HepG2 (cell line): Measurements from ENCODE around the gene RPS6KL1. TPM values are rescaled to one million over a fixed set of nuclear protein-coding genes. Genes with fewer than 3 reads are reported as not detected.

Source experiments
- ATF7 ChIP-seq, 2 experiments: fragments of 450-650 bp in 1 of 2; sonication (generic) in 1 of 2; formaldehyde crosslinking in 1 of 2; IDR thresholded peaks; 2 replicates each; pipeline versions ENCODE4 v1.4.0 to v1.6.1; 2016 to 2020; ENCODE audit warnings: antibody characterized with exemption in 1 of 2, mild to moderate bottlenecking in 1 of 2, missing genetic modification reagents in 1 of 2
- BRD4 ChIP-seq: sonication (generic); formaldehyde crosslinking; IDR thresholded peaks from 2 replicates; pipeline ENCODE4 v1.4.0; 2020; ENCODE audit warnings: missing genetic modification reagents
- CCDC6 ChIP-seq: sonication (generic); formaldehyde crosslinking; IDR thresholded peaks from 2 replicates; pipeline ENCODE4 v1.8.1; 2022; ENCODE audit warnings: mild to moderate bottlenecking, missing genetic modification reagents, moderate library complexity
- DMAP1 ChIP-seq: IDR thresholded peaks from 2 replicates; pipeline ENCODE4 v1.6.1; 2016
- HES4 ChIP-seq: sonication (generic); formaldehyde crosslinking; IDR thresholded peaks from 2 replicates; pipeline ENCODE4 v1.9.0; 2021; ENCODE audit warnings: mild to moderate bottlenecking, missing genetic modification reagents, borderline replicate concordance
- ISL2 ChIP-seq: sonication (generic); formaldehyde crosslinking; IDR thresholded peaks from 2 replicates; pipeline ENCODE4 v1.5.0; 2020; ENCODE audit warnings: missing genetic modification reagents
- KAT8 ChIP-seq: IDR thresholded peaks from 2 replicates; pipeline ENCODE4 v1.6.1; 2016; ENCODE audit warnings: missing genetic modification reagents, missing compliant biosample characterization
- KDM5A ChIP-seq: fragments of 200-600 bp; sonication (generic); IDR thresholded peaks from 2 replicates; pipeline ENCODE4 v1.7.0; 2018; ENCODE audit warnings: antibody characterized with exemption, mild to moderate bottlenecking, low read length, borderline replicate concordance
- KLF9 ChIP-seq: IDR thresholded peaks from 2 replicates; pipeline ENCODE4 v1.6.1; 2016; ENCODE audit warnings: low read depth
- MAFG ChIP-seq: sonication (generic); formaldehyde crosslinking; IDR thresholded peaks from 2 replicates; pipeline ENCODE4 v1.5.1; 2020; ENCODE audit warnings: mild to moderate bottlenecking, missing genetic modification reagents
- RAD21 ChIP-seq: fragments of 450-650 bp; formaldehyde crosslinking; IDR thresholded peaks from 2 replicates; pipeline ENCODE4 v1.5.0; 2020; ENCODE audit warnings: mild to moderate bottlenecking
- RARG ChIP-seq: sonication (generic); formaldehyde crosslinking; IDR thresholded peaks from 2 replicates; pipeline ENCODE4 v1.4.0; 2020; ENCODE audit warnings: low read depth, mild to moderate bottlenecking, missing genetic modification reagents
- RBFOX2 ChIP-seq: fragments of 200-400 bp; formaldehyde crosslinking; IDR thresholded peaks from 2 replicates; pipeline ENCODE4 v1.6.1; 2017; ENCODE audit warnings: low read depth, mild to moderate bottlenecking, low read length
- SETDB1 ChIP-seq: sonication (generic); formaldehyde crosslinking; IDR thresholded peaks from 2 replicates; pipeline ENCODE4 v1.5.1; 2020; ENCODE audit warnings: missing genetic modification reagents, mild to moderate bottlenecking, borderline replicate concordance
- SOX5 ChIP-seq: IDR thresholded peaks from 2 replicates; pipeline ENCODE4 v1.6.1; 2016; ENCODE audit warnings: borderline replicate concordance
- STAT6 ChIP-seq: sonication (generic); formaldehyde crosslinking; IDR thresholded peaks from 2 replicates; pipeline ENCODE4 v1.4.0; 2020; ENCODE audit warnings: missing genetic modification reagents, mild to moderate bottlenecking, borderline replicate concordance
- ZC3H4 ChIP-seq: sonication (generic); formaldehyde crosslinking; IDR thresholded peaks from 2 replicates; pipeline ENCODE4 v1.4.0; 2020; ENCODE audit warnings: missing genetic modification reagents, borderline replicate concordance
- ZNF362 ChIP-seq: sonication (generic); formaldehyde crosslinking; IDR thresholded peaks from 2 replicates; pipeline ENCODE4 v1.4.0; 2020; ENCODE audit warnings: missing genetic modification reagents, mild to moderate bottlenecking, borderline replicate concordance
- ZNF605 ChIP-seq: sonication (generic); formaldehyde crosslinking; IDR thresholded peaks from 2 replicates; pipeline ENCODE4 v1.8.0; 2022; ENCODE audit warnings: mild to moderate bottlenecking, missing genetic modification reagents
- ZNF746 ChIP-seq: sonication (generic); formaldehyde crosslinking; IDR thresholded peaks from 2 replicates; pipeline ENCODE4 v1.8.0; 2022; ENCODE audit warnings: mild to moderate bottlenecking, missing genetic modification reagents
- ZNF841 ChIP-seq: sonication (generic); formaldehyde crosslinking; IDR thresholded peaks from 2 replicates; pipeline ENCODE4 v1.8.1; 2023; ENCODE audit warnings: missing genetic modification reagents, borderline replicate concordance
- polyA plus RNA-seq, 8 experiments: library from polyadenylated mRNA; depleted of rRNA in 3 of 8; stranded (reverse) in 7 of 8; unstranded in 1 of 8; fragments of >200 nt; fragmentation: Illumina TruSeq in 4 of 8; extraction: Trizol in 4 of 8; gene quantifications; 2 replicates each; pipeline versions ENCODE4 v1.2.1 to v1.2.3, GENCODE V29; 2011 to 2016; ENCODE audit warnings: low read depth in 4 of 8, missing spikeins in 1 of 8, mixed read lengths in 1 of 8; ENCODE audit not compliant: insufficient read depth in 1 of 8
- total RNA-seq, 5 experiments: library from RNA; depleted of rRNA; stranded (reverse); fragments of >200 nt; fragmentation: Illumina TruSeq; extraction: Trizol; gene quantifications; 2 replicates each; pipeline ENCODE4 v1.2.3, GENCODE V29; 2016; ENCODE audit warnings: low read depth in 1 of 5
- TF ChIP-seq, protein P1 (sequence below): sonication (generic); formaldehyde crosslinking; IDR thresholded peaks from 2 replicates; pipeline ENCODE4 v1.4.0; 2020; ENCODE audit warnings: missing genetic modification reagents, mild to moderate bottlenecking, borderline replicate concordance

The RPS6KL1 gene
- total and polyA plus RNA-seq, 2 of the 13 experiments (the other 11 are each of a cell fraction or from before 2014, with no cell fraction given): 6.5 to 11.5 TPM

- TF ChIP-seq KDM5A: no peak
- no peak for TF ChIP-seq ZC3H4
- no peak for TF ChIP-seq RBFOX2
- no peak for TF ChIP-seq ZNF362 (CRISPR knock-in tag)
- TF ChIP-seq BRD4 (CRISPR knock-in tag): no peak
- no peak for TF ChIP-seq RARG
- no peak for TF ChIP-seq SETDB1 (CRISPR knock-in tag)
- TF ChIP-seq STAT6 (CRISPR knock-in tag): 0 out of 2 replicates have a peak, but pooled peaks have one; percentile 82
- no peak for TF ChIP-seq SOX5
- TF ChIP-seq, protein P1, sequence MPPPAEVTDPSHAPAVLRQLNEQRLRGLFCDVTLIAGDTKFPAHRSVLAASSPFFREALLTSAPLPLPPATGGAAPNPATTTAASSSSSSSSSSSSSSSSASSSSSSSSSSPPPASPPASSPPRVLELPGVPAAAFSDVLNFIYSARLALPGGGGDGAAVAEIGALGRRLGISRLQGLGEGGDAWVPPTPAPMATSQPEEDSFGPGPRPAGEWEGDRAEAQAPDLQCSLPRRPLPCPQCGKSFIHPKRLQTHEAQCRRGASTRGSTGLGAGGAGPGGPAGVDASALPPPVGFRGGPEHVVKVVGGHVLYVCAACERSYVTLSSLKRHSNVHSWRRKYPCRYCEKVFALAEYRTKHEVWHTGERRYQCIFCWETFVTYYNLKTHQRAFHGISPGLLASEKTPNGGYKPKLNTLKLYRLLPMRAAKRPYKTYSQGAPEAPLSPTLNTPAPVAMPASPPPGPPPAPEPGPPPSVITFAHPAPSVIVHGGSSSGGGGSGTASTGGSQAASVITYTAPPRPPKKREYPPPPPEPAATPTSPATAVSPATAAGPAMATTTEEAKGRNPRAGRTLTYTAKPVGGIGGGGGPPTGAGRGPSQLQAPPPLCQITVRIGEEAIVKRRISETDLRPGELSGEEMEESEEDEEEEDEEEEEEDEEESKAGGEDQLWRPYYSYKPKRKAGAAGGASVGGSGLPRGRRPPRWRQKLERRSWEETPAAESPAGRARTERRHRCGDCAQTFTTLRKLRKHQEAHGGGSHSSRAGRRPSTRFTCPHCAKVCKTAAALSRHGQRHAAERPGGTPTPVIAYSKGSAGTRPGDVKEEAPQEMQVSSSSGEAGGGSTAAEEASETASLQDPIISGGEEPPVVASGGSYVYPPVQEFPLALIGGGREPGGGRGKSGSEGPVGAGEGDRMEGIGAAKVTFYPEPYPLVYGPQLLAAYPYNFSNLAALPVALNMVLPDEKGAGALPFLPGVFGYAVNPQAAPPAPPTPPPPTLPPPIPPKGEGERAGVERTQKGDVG (CRISPR knock-in tag): peak; percentile 93; the same call in 1 of the 2 replicates
- no peak for TF ChIP-seq HES4 (CRISPR knock-in tag)
- TF ChIP-seq DMAP1: no peak
- TF ChIP-seq CCDC6: no peak
- peak; percentile 39; the same call in 1 of the 2 replicates for TF ChIP-seq RAD21 (CRISPR knock-in tag)
- no peak for TF ChIP-seq ZNF746 (CRISPR knock-in tag)
- peak; percentile 56; the same call in 1 of the 2 replicates for TF ChIP-seq KAT8 (CRISPR knock-in tag)
- no peak for TF ChIP-seq ZNF841
- TF ChIP-seq ZNF605 (CRISPR knock-in tag): no peak
- TF ChIP-seq KLF9 (CRISPR knock-in tag): no peak
- no peak for TF ChIP-seq ATF7 (IDR thresholded peaks at IDR 0.05)
- 0 out of 2 replicates have a peak, but pooled peaks have one; percentile 25 for TF ChIP-seq ATF7 (CRISPR knock-in tag; IDR thresholded peaks at IDR 0.05)
- no peak for TF ChIP-seq MAFG (CRISPR knock-in tag)
- peak; percentile 87 for TF ChIP-seq ISL2 (CRISPR knock-in tag)
Observed at GRCh38 chr14:74945261-74945851, 22.3 kb upstream of the RPS6KL1 start (continued).
